Panc1 (cell line): Measurements from ENCODE around the gene KRTAP9-2.

Experiments used
- CTCF ChIP-seq: fragments of 450-650 bp; IDR thresholded peaks from 2 replicates; pipeline ENCODE4 v1.5.1; 2017; ENCODE audit warnings: mild to moderate bottlenecking
- POLR2AphosphoS5 ChIP-seq: IDR thresholded peaks from 2 replicates; pipeline ENCODE4 v1.6.1; 2012; ENCODE audit warnings: mild to moderate bottlenecking, low read depth, low read length, moderate library complexity
- REST ChIP-seq, 2 experiments: IDR thresholded peaks; 2 replicates each; pipeline ENCODE4 v1.6.1; 2011 to 2012; ENCODE audit warnings: low read depth in 2 of 2, control low read depth in 1 of 2, low read length in 1 of 2, mild to moderate bottlenecking in 1 of 2, moderate library complexity in 1 of 2; ENCODE audit not compliant: insufficient read depth in 1 of 2
- SIN3A ChIP-seq: IDR thresholded peaks from 2 replicates; pipeline ENCODE4 v1.6.1; 2012; ENCODE audit warnings: low read depth, mild to moderate bottlenecking, low read length, moderate library complexity, borderline replicate concordance; ENCODE audit not compliant: insufficient read depth
- TCF7L2 ChIP-seq: IDR thresholded peaks from 2 replicates; pipeline ENCODE4 v1.6.1; 2011; ENCODE audit warnings: mild to moderate bottlenecking, low read depth, low read length, inconsistent platforms

- TF ChIP-seq CTCF (no peak), REST (IDR thresholded peaks at IDR 0.05; ENCODE audit: insufficient read depth in 1 of 2, low read depth in 2 of 2, low read length in 1 of 2) (no peak), POLR2AphosphoS5 (no peak), SIN3A (no peak), TCF7L2 (no peak)
Measured at GRCh38 chr17:41264599-41264998, 38.2 kb downstream of the KRTAP9-2 start.
